Measurements from ENCODE around the gene TMEM128.
"Not testable (repeated sequence)": the region's sequence is repeated elsewhere in the genome, so short reads cannot be mapped to it uniquely, and the experiment has no call there.

The TMEM128 gene

DNA sequence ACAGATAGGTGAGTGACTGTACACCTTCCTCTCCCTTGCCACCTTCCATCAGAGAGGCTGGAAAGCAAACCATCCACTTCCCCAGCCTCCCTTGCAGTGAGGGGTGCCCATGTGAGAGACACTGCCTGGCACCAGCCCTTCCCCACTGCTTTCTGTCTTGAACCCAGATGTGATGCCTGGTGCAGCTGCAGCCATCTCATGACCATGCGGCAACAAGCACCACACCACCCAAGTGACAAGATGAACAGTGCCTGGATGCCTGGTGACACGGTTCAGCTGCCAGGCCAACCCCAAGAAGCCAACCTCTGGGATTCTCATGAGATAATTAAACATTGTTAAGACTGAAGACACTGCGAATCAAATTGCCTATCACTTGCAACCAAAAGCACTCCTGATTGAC lies 52.7 kb downstream of the TMEM128 start:
- TF ChIP-seq, protein P1, sequence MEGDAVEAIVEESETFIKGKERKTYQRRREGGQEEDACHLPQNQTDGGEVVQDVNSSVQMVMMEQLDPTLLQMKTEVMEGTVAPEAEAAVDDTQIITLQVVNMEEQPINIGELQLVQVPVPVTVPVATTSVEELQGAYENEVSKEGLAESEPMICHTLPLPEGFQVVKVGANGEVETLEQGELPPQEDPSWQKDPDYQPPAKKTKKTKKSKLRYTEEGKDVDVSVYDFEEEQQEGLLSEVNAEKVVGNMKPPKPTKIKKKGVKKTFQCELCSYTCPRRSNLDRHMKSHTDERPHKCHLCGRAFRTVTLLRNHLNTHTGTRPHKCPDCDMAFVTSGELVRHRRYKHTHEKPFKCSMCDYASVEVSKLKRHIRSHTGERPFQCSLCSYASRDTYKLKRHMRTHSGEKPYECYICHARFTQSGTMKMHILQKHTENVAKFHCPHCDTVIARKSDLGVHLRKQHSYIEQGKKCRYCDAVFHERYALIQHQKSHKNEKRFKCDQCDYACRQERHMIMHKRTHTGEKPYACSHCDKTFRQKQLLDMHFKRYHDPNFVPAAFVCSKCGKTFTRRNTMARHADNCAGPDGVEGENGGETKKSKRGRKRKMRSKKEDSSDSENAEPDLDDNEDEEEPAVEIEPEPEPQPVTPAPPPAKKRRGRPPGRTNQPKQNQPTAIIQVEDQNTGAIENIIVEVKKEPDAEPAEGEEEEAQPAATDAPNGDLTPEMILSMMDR (IDR thresholded peaks at IDR 0.05; ENCODE audit: low read length, missing control alignments), result no peak
- DNase-seq (ENCODE audit: low read depth), result no peak
- H3K4me3 ChIP-seq (replicated peaks; ENCODE audit: low read depth, low read length), result no peak overlapping the region

DNA sequence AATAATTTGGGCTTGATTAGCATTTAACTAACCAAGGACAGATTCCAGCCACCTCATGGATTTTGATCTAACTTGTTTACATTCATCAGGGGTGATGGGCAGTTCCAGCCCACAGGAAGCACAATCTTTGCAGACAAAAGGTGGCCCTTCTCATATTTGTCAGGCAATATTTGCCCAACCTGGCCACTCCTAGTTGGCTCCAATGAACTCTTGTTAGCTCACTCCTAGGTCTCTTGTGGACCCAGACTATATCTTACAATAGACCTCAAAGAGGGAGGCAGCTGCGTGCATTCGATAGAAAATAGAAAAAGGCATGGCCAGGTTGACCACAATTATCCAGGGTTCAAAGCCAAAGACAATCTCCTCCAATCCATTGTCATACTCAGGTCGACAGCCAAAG lies 59.5 kb downstream of the TMEM128 start:
- not testable (repeated sequence) for H3K4me3 ChIP-seq (replicated peaks; ENCODE audit: low read depth, low read length); DNase-seq (ENCODE audit: low read depth)
